HEK293T (cell line): ENCODE data around the gene C6orf89.

Experiments used
- ARNT ChIP-seq: fragments of 450-650 bp; IDR thresholded peaks from 2 replicates; pipeline ENCODE4 v1.6.1; 2017; ENCODE audit warnings: mild to moderate bottlenecking
- BHLHE40 ChIP-seq: fragments of 450-650 bp; IDR thresholded peaks from 2 replicates; pipeline ENCODE4 v1.6.1; 2016; ENCODE audit warnings: mild to moderate bottlenecking, moderate library complexity, borderline replicate concordance
- CTBP1 ChIP-seq: fragments of 450-650 bp; IDR thresholded peaks from 2 replicates; pipeline ENCODE4 v1.6.1; 2016; ENCODE audit warnings: borderline replicate concordance
- ELF4 ChIP-seq: fragments of 450-650 bp; IDR thresholded peaks from 2 replicates; pipeline ENCODE4 v1.6.1; 2017; ENCODE audit warnings: antibody characterized with exemption
- FOXA1 ChIP-seq: fragments of 450-650 bp; IDR thresholded peaks from 2 replicates; pipeline ENCODE4 v1.6.1; 2016; ENCODE audit warnings: mild to moderate bottlenecking
- FOXK2 ChIP-seq: fragments of 450-650 bp; IDR thresholded peaks from 2 replicates; pipeline ENCODE4 v1.6.1; 2016; ENCODE audit warnings: mild to moderate bottlenecking
- FOXM1 ChIP-seq: fragments of 450-650 bp; IDR thresholded peaks from 2 replicates; pipeline ENCODE4 v1.6.1; 2017; ENCODE audit warnings: mild to moderate bottlenecking, borderline replicate concordance
- HDGF ChIP-seq: fragments of 450-650 bp; IDR thresholded peaks from 2 replicates; pipeline ENCODE4 v1.6.1; 2017; ENCODE audit warnings: antibody characterized with exemption, borderline replicate concordance
- LEF1 ChIP-seq: fragments of 450-650 bp; IDR thresholded peaks from 2 replicates; pipeline ENCODE4 v1.6.1; 2017; ENCODE audit warnings: mild to moderate bottlenecking, borderline replicate concordance
- SP1 ChIP-seq: fragments of 450-650 bp; IDR thresholded peaks from 2 replicates; pipeline ENCODE4 v1.6.1; 2017
- SUZ12 ChIP-seq: fragments of 450-650 bp; IDR thresholded peaks from 2 replicates; pipeline ENCODE4 v1.6.1; 2016; ENCODE audit warnings: mild to moderate bottlenecking
- TARDBP ChIP-seq: fragments of 450-650 bp; IDR thresholded peaks from 2 replicates; pipeline ENCODE4 v1.6.1; 2016
- ZNF384 ChIP-seq: fragments of 450-650 bp; IDR thresholded peaks from 2 replicates; pipeline ENCODE4 v1.6.1; 2016
- TF ChIP-seq, protein P1 (sequence below): fragments of 450-650 bp; IDR thresholded peaks from 2 replicates; pipeline ENCODE4 v1.6.1; 2016

- TF ChIP-seq ELF4 (no peak), ZNF384 (no peak), FOXM1 (no peak), CTBP1 (no peak), TARDBP (no peak), BHLHE40 (no peak), FOXK2 (no peak), SP1 (no peak), SUZ12 (no peak), ARNT (no peak), FOXA1 (no peak), HDGF (no peak), LEF1 (no peak)
- TF ChIP-seq, protein P1, sequence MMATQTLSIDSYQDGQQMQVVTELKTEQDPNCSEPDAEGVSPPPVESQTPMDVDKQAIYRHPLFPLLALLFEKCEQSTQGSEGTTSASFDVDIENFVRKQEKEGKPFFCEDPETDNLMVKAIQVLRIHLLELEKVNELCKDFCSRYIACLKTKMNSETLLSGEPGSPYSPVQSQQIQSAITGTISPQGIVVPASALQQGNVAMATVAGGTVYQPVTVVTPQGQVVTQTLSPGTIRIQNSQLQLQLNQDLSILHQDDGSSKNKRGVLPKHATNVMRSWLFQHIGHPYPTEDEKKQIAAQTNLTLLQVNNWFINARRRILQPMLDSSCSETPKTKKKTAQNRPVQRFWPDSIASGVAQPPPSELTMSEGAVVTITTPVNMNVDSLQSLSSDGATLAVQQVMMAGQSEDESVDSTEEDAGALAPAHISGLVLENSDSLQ, result no peak
These were observed 42.2 kb downstream of the C6orf89 start for GRCh38 chr6:36927691-36928546.
